GM12891 (cell line): ENCODE results near the gene FKBP10.
"Not testable (repeated sequence)": the region's sequence is repeated elsewhere in the genome, so short reads cannot be mapped to it uniquely, and the experiment has no call there.

Experiments used
- DNase-seq: peaks from one replicate; pipeline ENCODE4 v3.0.0; 2011; ENCODE audit warnings: low spot score; ENCODE audit not compliant: insufficient read length
- FAIRE-seq: peaks from 2 replicates; lab custom pipeline; 2011; peaks lifted over from hg19 to GRCh38; lab: Jason Lieb, UNC
- PAX5 ChIP-seq: IDR thresholded peaks from 2 replicates; pipeline ENCODE4 v1.6.1; 2011; ENCODE audit warnings: low read length, moderate library complexity, mild to moderate bottlenecking; ENCODE audit not compliant: insufficient read depth, severe bottlenecking
- POLR2A ChIP-seq: IDR thresholded peaks from 2 replicates; pipeline ENCODE4 v1.6.1; 2011; ENCODE audit warnings: low read depth, low read length, control low read depth
- POLR2AphosphoS5 ChIP-seq: IDR thresholded peaks from 2 replicates; pipeline ENCODE4 v1.6.1; 2011; ENCODE audit warnings: low read depth, low read length, control low read depth
- POU2F2 ChIP-seq: IDR thresholded peaks from 2 replicates; pipeline ENCODE4 v1.6.1; 2011; ENCODE audit warnings: low read depth, mild to moderate bottlenecking, control low read depth, low read length, moderate library complexity
- SPI1 ChIP-seq: IDR thresholded peaks from 2 replicates; pipeline ENCODE4 v1.6.1; 2011; ENCODE audit warnings: low read depth, low read length, control low read depth
- TAF1 ChIP-seq: IDR thresholded peaks from 2 replicates; pipeline ENCODE4 v1.6.1; 2011; ENCODE audit warnings: low read depth, low read length, control low read depth

The FKBP10 gene

DNA sequence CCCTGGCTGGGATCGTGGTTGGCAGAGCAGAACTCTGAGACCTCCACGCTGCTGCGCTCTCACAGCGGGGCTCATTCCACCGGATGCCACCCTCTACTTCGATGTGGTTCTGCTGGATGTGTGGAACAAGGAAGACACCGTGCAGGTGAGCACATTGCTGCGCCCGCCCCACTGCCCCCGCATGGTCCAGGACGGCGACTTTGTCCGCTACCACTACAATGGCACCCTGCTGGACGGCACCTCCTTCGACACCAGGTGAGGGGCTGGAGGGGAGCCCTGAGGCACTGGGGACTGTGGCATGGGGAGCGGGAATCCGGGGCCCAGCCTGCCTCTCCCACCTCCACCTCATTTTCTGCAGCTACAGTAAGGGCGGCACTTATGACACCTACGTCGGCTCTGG lies 5.2 kb downstream of the FKBP10 start:
- DNase-seq: no peak
- FAIRE-seq: no peak
- TF ChIP-seq TAF1: no peak
- TF ChIP-seq POLR2A: no peak
- no peak for TF ChIP-seq POLR2AphosphoS5
- no peak for TF ChIP-seq SPI1
- no peak for TF ChIP-seq POU2F2
- TF ChIP-seq PAX5: no peak

DNA sequence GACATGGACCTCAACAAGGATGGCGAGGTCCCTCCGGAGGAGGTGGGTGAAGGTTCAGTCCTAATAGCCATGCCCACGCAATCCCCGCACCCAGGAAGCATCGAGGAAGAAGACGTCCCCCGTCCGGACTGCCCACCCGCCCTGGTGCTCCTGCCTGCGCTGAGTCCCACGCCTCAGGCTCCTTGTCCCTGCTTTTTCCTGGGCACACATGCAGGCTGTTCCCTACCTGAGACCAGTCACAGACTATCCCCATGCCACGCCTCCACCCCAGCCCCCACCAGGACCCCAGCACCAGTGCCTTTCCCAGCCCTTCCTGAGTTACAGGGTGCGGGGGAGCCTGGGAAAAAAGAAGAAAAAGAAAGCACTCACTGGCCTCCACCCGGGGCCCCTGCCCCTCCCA lies 9.0 kb downstream of the FKBP10 start:
- FAIRE-seq (no peak), DNase-seq (no peak)
- TF ChIP-seq POU2F2 (no peak), PAX5 (no peak), POLR2A (no peak), SPI1 (no peak), POLR2AphosphoS5 (no peak), TAF1 (no peak)

DNA sequence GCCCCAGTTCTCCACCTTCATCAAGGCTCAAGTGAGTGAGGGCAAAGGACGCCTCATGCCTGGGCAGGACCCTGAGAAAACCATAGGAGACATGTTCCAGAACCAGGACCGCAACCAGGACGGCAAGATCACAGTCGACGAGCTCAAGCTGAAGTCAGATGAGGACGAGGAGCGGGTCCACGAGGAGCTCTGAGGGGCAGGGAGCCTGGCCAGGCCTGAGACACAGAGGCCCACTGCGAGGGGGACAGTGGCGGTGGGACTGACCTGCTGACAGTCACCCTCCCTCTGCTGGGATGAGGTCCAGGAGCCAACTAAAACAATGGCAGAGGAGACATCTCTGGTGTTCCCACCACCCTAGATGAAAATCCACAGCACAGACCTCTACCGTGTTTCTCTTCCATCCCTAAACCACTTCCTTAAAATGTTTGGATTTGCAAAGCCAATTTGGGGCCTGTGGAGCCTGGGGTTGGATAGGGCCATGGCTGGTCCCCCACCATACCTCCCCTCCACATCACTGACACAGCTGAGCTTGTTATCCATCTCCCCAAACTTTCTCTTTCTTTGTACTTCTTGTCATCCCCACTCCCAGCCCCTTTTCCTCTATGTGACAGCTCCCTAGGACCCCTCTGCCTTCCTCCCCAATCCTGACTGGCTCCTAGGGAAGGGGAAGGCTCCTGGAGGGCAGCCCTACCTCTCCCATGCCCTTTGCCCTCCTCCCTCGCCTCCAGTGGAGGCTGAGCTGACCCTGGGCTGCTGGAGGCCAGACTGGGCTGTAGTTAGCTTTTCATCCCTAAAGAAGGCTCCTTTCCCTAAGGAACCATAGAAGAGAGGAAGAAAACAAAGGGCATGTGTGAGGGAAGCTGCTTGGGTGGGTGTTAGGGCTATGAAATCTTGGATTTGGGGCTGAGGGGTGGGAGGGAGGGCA lies 9.7 kb downstream of the FKBP10 start:
- TF ChIP-seq POLR2A (no peak), SPI1 (no peak), TAF1 (no peak), POLR2AphosphoS5 (no peak), POU2F2 (no peak)
- FAIRE-seq: no peak

DNA sequence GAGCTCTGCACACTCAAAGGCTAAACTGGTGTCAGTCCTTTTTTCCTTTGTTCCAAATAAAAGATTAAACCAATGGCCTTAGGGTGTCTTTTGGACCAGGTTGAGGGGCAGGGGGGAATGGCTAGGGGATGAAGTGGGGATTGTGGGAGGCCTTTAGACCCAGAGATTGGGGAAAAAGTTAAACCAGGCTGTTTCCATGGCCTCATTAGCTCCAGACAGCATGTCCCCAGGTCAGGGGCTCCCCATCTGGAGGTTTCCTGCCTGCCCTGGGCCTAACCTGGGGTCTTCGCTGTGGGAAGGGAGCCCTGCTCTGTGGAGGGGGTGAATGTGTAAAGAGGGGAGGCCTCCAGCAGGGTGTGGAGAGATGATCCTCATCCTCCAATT lies 10.3 kb downstream of the FKBP10 start:
- TF ChIP-seq POLR2A: no peak
- TF ChIP-seq SPI1: no peak
- TF ChIP-seq TAF1: no peak
- no peak for TF ChIP-seq PAX5
- no peak for TF ChIP-seq POLR2AphosphoS5
- no peak for TF ChIP-seq POU2F2
- FAIRE-seq (no peak), DNase-seq (no peak)

More for the DNA sequence above, 9.7 kb downstream of the FKBP10 start:
- DNase-seq: no peak

DNA sequence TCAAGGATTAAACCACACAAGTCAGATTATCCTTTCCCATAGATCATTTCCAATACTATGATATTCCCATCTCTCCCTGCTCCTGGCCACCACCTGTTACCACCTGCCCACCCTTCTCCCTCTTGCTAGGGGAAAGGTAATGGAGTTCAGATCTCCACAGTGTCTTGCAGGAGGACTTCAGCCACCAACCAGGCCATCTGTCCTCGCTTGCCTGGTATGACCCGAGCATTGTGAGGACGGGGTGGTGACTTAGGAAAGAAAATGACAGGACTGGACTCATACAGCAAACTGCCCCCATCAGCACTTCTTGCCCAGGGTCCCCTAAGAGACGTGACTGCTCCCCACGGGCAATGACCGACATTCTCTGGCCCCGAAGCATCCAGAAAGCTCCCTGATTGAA lies 10.8 kb downstream of the FKBP10 start:
- no peak for TF ChIP-seq SPI1
- no peak for TF ChIP-seq TAF1
- no peak for TF ChIP-seq POU2F2
- TF ChIP-seq POLR2AphosphoS5: no peak
- DNase-seq (no peak), FAIRE-seq (no peak)

DNA sequence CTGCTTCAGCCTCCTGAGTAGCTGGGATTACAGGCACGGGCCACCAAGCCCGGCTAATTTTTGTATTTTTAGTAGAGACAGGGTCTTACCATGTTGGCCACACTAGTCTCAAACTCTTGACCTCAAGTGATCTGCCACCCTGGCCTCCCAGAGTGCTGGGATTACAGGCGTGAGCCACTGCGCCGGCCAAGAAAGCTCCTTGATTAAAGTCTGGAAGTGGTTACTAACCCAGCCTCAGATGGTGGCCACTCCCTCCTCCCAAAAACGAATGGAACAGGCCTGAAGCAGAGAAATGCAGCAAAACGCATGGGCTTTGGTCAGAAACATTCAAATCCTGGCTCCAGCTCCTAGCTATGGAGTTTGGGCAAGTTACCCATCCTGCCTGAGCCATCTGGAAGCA lies 11.3 kb downstream of the FKBP10 start:
- no peak for FAIRE-seq
- DNase-seq: no peak
- TF ChIP-seq POLR2A (no peak), SPI1 (no peak), POU2F2 (no peak), PAX5 (no peak)

DNA sequence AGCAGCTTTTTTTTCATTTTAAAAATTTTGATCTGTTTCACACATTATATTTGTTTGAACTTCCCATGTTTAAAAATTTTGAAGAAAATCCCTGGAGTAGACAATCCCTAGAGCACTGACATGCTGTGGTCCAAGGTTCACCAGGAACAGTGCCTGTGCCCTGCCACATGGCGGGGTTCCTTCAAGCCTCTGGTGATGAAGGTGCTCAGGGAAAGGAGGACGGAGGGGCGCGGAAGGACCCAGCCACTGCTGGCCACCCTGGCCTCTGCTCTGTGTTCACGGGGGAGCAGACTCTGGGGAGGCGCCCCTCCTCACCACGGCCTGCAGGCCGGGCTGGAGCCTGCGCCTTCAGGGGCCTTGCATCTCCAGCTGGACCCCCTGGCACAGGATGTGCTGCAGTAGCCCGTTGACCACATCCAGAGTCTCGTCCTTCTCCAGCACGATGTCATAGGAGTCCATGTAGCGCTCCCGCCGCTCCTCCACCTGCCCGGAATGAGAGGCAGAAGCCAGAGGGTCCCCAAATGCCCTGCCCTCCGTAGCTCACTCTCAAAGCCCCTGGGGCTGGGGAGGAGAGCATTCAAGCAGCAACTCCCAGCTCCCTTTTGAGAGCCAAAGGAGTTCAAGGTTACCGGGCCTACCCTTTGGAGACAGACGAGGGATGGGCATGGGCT lies 12.5 kb downstream of the FKBP10 start:
- no peak for TF ChIP-seq TAF1
- no peak for TF ChIP-seq POU2F2
- TF ChIP-seq PAX5: no peak
- TF ChIP-seq POLR2AphosphoS5: no peak
- TF ChIP-seq POLR2A: no peak
- no peak for TF ChIP-seq SPI1
- FAIRE-seq: no peak

DNA sequence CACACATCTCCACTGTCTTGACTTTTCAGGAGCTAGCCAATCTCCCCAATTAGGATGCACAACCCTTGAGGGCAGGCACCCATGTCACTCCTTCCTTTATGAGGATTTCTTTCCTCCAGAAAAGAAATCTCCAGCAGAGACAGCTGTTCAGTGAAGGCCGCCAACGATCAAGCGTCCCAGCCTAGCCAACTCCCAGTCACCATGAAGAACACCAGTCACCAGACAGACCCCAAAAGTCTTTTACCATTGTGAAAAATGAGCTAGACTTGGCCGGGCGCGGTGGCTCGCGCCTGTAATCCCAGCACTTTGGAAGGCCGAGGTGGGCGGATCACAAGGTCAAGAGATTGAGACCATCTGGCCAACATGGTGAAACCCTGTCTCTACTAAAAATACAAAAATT lies 17.2 kb downstream of the FKBP10 start:
- not testable (repeated sequence) for DNase-seq, FAIRE-seq

More for the DNA sequence above, 12.5 kb downstream of the FKBP10 start:
- no peak for DNase-seq

DNA sequence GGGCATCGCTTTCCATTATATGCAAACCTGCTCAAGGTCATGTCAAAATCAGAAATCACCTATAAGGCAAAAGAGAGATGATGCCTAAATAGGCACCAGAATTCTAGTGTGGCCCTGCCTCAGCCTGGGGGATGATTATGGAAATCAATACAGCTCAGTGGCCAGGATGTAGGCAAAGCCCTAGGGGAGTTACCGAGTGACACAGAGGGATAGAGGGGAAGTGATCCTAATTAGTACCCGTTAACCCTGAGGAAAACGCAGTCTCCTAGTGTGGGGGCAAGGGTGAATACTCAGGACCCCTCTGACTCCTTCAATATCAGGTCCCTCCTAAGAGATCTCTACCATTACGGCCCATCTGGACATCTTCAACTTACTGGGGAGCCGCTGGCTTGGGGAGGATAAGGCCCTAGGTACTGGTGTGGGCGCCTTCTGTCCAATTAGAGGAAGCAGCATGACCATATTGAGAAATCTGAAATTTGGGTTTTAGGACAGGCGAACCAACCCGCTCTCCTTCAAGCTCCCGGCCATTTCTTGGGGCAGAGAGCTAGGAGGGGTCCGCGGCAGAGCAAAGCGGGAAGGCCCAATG lies 22.5 kb downstream of the FKBP10 start:
- TF ChIP-seq POLR2AphosphoS5 (no peak), SPI1 (peak; percentile 55), TAF1 (no peak)
- no peak for DNase-seq
- FAIRE-seq: peak; percentile 54
